ENCODE results near the gene KMT2D.

KMT2D gene

GRCh38 chr12:49022558-49023178 is 37.9 kb downstream of the KMT2D start:
- Histone ChIP-seq H3K36me3 (replicated peaks; ENCODE audit: low read depth, low read length) (peaks cover 31% of the 10 kb centered on the region), H4K20me1 (ENCODE audit: insufficient read depth, low read length) (no peaks in the 10 kb centered on the region), H3K4me2 (ENCODE audit: low read length) (no peak overlapping the region)

GRCh38 chr12:49021292-49021915 is 39.2 kb downstream of the KMT2D start:
- H3K27me3 ChIP-seq (ENCODE audit: low read depth, low read length) = no peaks in the 10 kb centered on the region
- peaks cover 19% of the 10 kb centered on the region for H3K79me2 ChIP-seq (ENCODE audit: low read length)
- H3K4me3 ChIP-seq (ENCODE audit: low read length) = no peak overlapping the region
- no peaks in the 10 kb centered on the region for H4K20me1 ChIP-seq (ENCODE audit: insufficient read depth, low read length)
- H3K4me1 ChIP-seq (ENCODE audit: low read length) = peaks cover 16% of the 10 kb centered on the region
- no peak overlapping the region for H3K9ac ChIP-seq (ENCODE audit: low read length)
- no peak for TF ChIP-seq CTCF (IDR thresholded peaks at IDR 0.05; ENCODE audit: low read depth, low read length)
- no peak for TF ChIP-seq EZH2phosphoT487 (IDR thresholded peaks at IDR 0.05; ENCODE audit: low read depth)
- no peak overlapping the region for H2AFZ ChIP-seq (ENCODE audit: low read depth, low read length)
- no peak overlapping the region for H3K27ac ChIP-seq (ENCODE audit: low read length)
- H3K4me2 ChIP-seq (ENCODE audit: low read length) = no peak overlapping the region
- H3K36me3 ChIP-seq (replicated peaks; ENCODE audit: low read depth, low read length) = peaks cover 30% of the 10 kb centered on the region
- H3K9me3 ChIP-seq (ENCODE audit: insufficient read depth, low read length) = no peaks in the 10 kb centered on the region

More at GRCh38 chr12:49022558-49023178, 37.9 kb downstream of the KMT2D start:
- Histone ChIP-seq H3K4me1 (ENCODE audit: low read length) (peaks cover 11% of the 10 kb centered on the region), H3K27me3 (ENCODE audit: low read depth, low read length) (no peaks in the 10 kb centered on the region), H3K9me3 (ENCODE audit: insufficient read depth, low read length) (no peaks in the 10 kb centered on the region), H3K4me3 (ENCODE audit: low read length) (no peak overlapping the region), H3K79me2 (ENCODE audit: low read length) (peaks cover 7% of the 10 kb centered on the region), H3K9ac (ENCODE audit: low read length) (no peak overlapping the region), H2AFZ (ENCODE audit: low read depth, low read length) (no peak overlapping the region), H3K27ac (ENCODE audit: low read length) (no peak overlapping the region)
- no peak for TF ChIP-seq CTCF (IDR thresholded peaks at IDR 0.05; ENCODE audit: low read depth, low read length)
- TF ChIP-seq EZH2phosphoT487 (IDR thresholded peaks at IDR 0.05; ENCODE audit: low read depth) = no peak

GRCh38 chr12:49020441-49020840 is 40.2 kb downstream of the KMT2D start:
- no peak overlapping the region for H3K4me3 ChIP-seq (ENCODE audit: low read length)
- H3K36me3 ChIP-seq (replicated peaks; ENCODE audit: low read depth, low read length) = peaks cover 20% of the 10 kb centered on the region
- no peaks in the 10 kb centered on the region for H4K20me1 ChIP-seq (ENCODE audit: insufficient read depth, low read length)
- H3K4me1 ChIP-seq (ENCODE audit: low read length) = peaks cover 16% of the 10 kb centered on the region
- no peak overlapping the region for H3K9ac ChIP-seq (ENCODE audit: low read length)
- peaks cover 19% of the 10 kb centered on the region for H3K79me2 ChIP-seq (ENCODE audit: low read length)
- no peak overlapping the region for H3K4me2 ChIP-seq (ENCODE audit: low read length)
- TF ChIP-seq CTCF (IDR thresholded peaks at IDR 0.05; ENCODE audit: low read depth, low read length) = no peak
- TF ChIP-seq EZH2phosphoT487 (IDR thresholded peaks at IDR 0.05; ENCODE audit: low read depth) = no peak
- H3K9me3 ChIP-seq (ENCODE audit: insufficient read depth, low read length) = no peaks in the 10 kb centered on the region
- no peak overlapping the region for H2AFZ ChIP-seq (ENCODE audit: low read depth, low read length)
- H3K27me3 ChIP-seq (ENCODE audit: low read depth, low read length) = no peaks in the 10 kb centered on the region
- no peak overlapping the region for H3K27ac ChIP-seq (ENCODE audit: low read length)

- peak overlapping the region; percentile 91 for H3K4me3 ChIP-seq (ENCODE audit: low read length)
- TF ChIP-seq CTCF (IDR thresholded peaks at IDR 0.05; ENCODE audit: low read depth, low read length) = peak; percentile 45
- no peak for TF ChIP-seq EZH2phosphoT487 (IDR thresholded peaks at IDR 0.05; ENCODE audit: low read depth)
- H3K27me3 ChIP-seq (ENCODE audit: low read depth, low read length) = no peaks in the 10 kb centered on the region
These were observed 40.9 kb downstream of the KMT2D start for GRCh38 chr12:49019443-49020324.

More at GRCh38 chr12:49019443-49020324, 40.9 kb downstream of the KMT2D start:
- Histone ChIP-seq H2AFZ (ENCODE audit: low read depth, low read length) (no peak overlapping the region), H4K20me1 (ENCODE audit: insufficient read depth, low read length) (no peaks in the 10 kb centered on the region), H3K9ac (ENCODE audit: low read length) (peak overlapping the region; percentile 86), H3K36me3 (replicated peaks; ENCODE audit: low read depth, low read length) (peaks cover 17% of the 10 kb centered on the region), H3K79me2 (ENCODE audit: low read length) (peaks cover 19% of the 10 kb centered on the region), H3K9me3 (ENCODE audit: insufficient read depth, low read length) (no peaks in the 10 kb centered on the region), H3K27ac (ENCODE audit: low read length) (peak overlapping the region; percentile 81), H3K4me2 (ENCODE audit: low read length) (peak overlapping the region; percentile 89), H3K4me1 (ENCODE audit: low read length) (peaks cover 16% of the 10 kb centered on the region)

All from OCI-LY3 (cell line).